ENCODE data around the gene GUCY2C.

The GUCY2C gene

GRCh38 chr12:14710632-14711320 is 14.4 kb upstream of the GUCY2C start:
- DNase-seq (ENCODE audit: low read depth, low spot score), result no peak
- no peaks in the 10 kb centered on the region for H3K9me3 ChIP-seq (ENCODE audit: control insufficient read depth, insufficient read depth, low read length)
- no peak overlapping the region; the same call in 1 of the 2 replicates for H3K4me3 ChIP-seq (ENCODE audit: low read length)
- WGBS (ENCODE audit: insufficient coverage, insufficient read length), result no CpG with 5 or more reads among the region's 4 CpGs
- no peaks in the 10 kb centered on the region for H3K27me3 ChIP-seq (ENCODE audit: control insufficient read depth, insufficient read depth, low read length)
- peaks cover 1% of the 10 kb centered on the region; the same call in 1 of the 2 replicates for H3K4me1 ChIP-seq (ENCODE audit: control insufficient read depth, insufficient read depth, low read length)
- no peak overlapping the region for H3K27ac ChIP-seq (ENCODE audit: low read length)
- no peaks in the 10 kb centered on the region for H3K36me3 ChIP-seq (ENCODE audit: control insufficient read depth, insufficient read depth, low read length)

- H3K36me3 ChIP-seq (ENCODE audit: control insufficient read depth, insufficient read depth, low read length), result peaks cover 17% of the 10 kb centered on the region; the same call in 1 of the 2 replicates
- no CpG with 5 or more reads among the region's 6 CpGs for WGBS (ENCODE audit: insufficient coverage, insufficient read length)
- no peak overlapping the region for H3K4me3 ChIP-seq (ENCODE audit: low read length)
- H3K4me1 ChIP-seq (ENCODE audit: control insufficient read depth, insufficient read depth, low read length), result no peaks in the 10 kb centered on the region
- H3K9me3 ChIP-seq (ENCODE audit: control insufficient read depth, insufficient read depth, low read length), result no peaks in the 10 kb centered on the region
- no peak for DNase-seq (ENCODE audit: low read depth, low spot score)
- H3K27ac ChIP-seq (ENCODE audit: low read length), result no peak overlapping the region
- no peaks in the 10 kb centered on the region for H3K27me3 ChIP-seq (ENCODE audit: control insufficient read depth, insufficient read depth, low read length)
Measured at GRCh38 chr12:14701809-14702568, 5.6 kb upstream of the GUCY2C start.

GRCh38 chr12:14700935-14701334 is 4.5 kb upstream of the GUCY2C start:
- H3K27me3 ChIP-seq (ENCODE audit: control insufficient read depth, insufficient read depth, low read length), result no peaks in the 10 kb centered on the region
- DNase-seq (ENCODE audit: low read depth, low spot score), result no peak
- no peak overlapping the region for H3K4me3 ChIP-seq (ENCODE audit: low read length)
- H3K9me3 ChIP-seq (ENCODE audit: control insufficient read depth, insufficient read depth, low read length), result no peaks in the 10 kb centered on the region
- no peaks in the 10 kb centered on the region for H3K4me1 ChIP-seq (ENCODE audit: control insufficient read depth, insufficient read depth, low read length)
- H3K36me3 ChIP-seq (ENCODE audit: control insufficient read depth, insufficient read depth, low read length), result peaks cover 17% of the 10 kb centered on the region; the same call in 1 of the 2 replicates
- no CpG with 5 or more reads among the region's 4 CpGs for WGBS (ENCODE audit: insufficient coverage, insufficient read length)
- no peak overlapping the region for H3K27ac ChIP-seq (ENCODE audit: low read length)

- Histone ChIP-seq H3K27ac (ENCODE audit: low read length) (no peak overlapping the region), H3K36me3 (ENCODE audit: control insufficient read depth, insufficient read depth, low read length) (peaks cover 13% of the 10 kb centered on the region; the same call in 1 of the 2 replicates), H3K4me3 (ENCODE audit: low read length) (no peak overlapping the region), H3K27me3 (ENCODE audit: control insufficient read depth, insufficient read depth, low read length) (no peaks in the 10 kb centered on the region), H3K4me1 (ENCODE audit: control insufficient read depth, insufficient read depth, low read length) (no peaks in the 10 kb centered on the region), H3K9me3 (ENCODE audit: control insufficient read depth, insufficient read depth, low read length) (no peaks in the 10 kb centered on the region)
- no peak for DNase-seq (ENCODE audit: low read depth, low spot score)
- no CpG with 5 or more reads among the region's 2 CpGs for WGBS (ENCODE audit: insufficient coverage, insufficient read length)
Measured at GRCh38 chr12:14699923-14700322, 3.5 kb upstream of the GUCY2C start.

- no peak for DNase-seq (ENCODE audit: low read depth, low spot score)
Measured at GRCh38 chr12:14698555-14698954, 2.2 kb upstream of the GUCY2C start.

GRCh38 chr12:14695715-14696141 is 671 bp downstream of the GUCY2C start:
- Histone ChIP-seq H3K27ac (ENCODE audit: low read length) (no peak overlapping the region), H3K4me1 (ENCODE audit: control insufficient read depth, insufficient read depth, low read length) (peaks cover 3% of the 10 kb centered on the region; the same call in 1 of the 2 replicates), H3K9me3 (ENCODE audit: control insufficient read depth, insufficient read depth, low read length) (no peaks in the 10 kb centered on the region), H3K4me3 (ENCODE audit: low read length) (no peak overlapping the region), H3K27me3 (ENCODE audit: control insufficient read depth, insufficient read depth, low read length) (no peaks in the 10 kb centered on the region), H3K36me3 (ENCODE audit: control insufficient read depth, insufficient read depth, low read length) (no peaks in the 10 kb centered on the region; the same call in 1 of the 2 replicates)
- WGBS (ENCODE audit: insufficient coverage, insufficient read length), result no CpG with 5 or more reads among the region's 5 CpGs
- no peak for DNase-seq (ENCODE audit: low read depth, low spot score)

More at GRCh38 chr12:14698555-14698954, 2.2 kb upstream of the GUCY2C start:
- Histone ChIP-seq H3K9me3 (ENCODE audit: control insufficient read depth, insufficient read depth, low read length) (no peaks in the 10 kb centered on the region), H3K36me3 (ENCODE audit: control insufficient read depth, insufficient read depth, low read length) (peaks cover 10% of the 10 kb centered on the region; the same call in 1 of the 2 replicates), H3K27ac (ENCODE audit: low read length) (no peak overlapping the region), H3K27me3 (ENCODE audit: control insufficient read depth, insufficient read depth, low read length) (no peaks in the 10 kb centered on the region), H3K4me1 (ENCODE audit: control insufficient read depth, insufficient read depth, low read length) (no peaks in the 10 kb centered on the region), H3K4me3 (ENCODE audit: low read length) (no peak overlapping the region)

GRCh38 chr12:14694970-14695369 is 1.4 kb downstream of the GUCY2C start:
- Histone ChIP-seq H3K4me3 (ENCODE audit: low read length) (no peak overlapping the region), H3K27ac (ENCODE audit: low read length) (no peak overlapping the region), H3K27me3 (ENCODE audit: control insufficient read depth, insufficient read depth, low read length) (no peaks in the 10 kb centered on the region), H3K4me1 (ENCODE audit: control insufficient read depth, insufficient read depth, low read length) (peaks cover 3% of the 10 kb centered on the region; the same call in 1 of the 2 replicates), H3K9me3 (ENCODE audit: control insufficient read depth, insufficient read depth, low read length) (no peaks in the 10 kb centered on the region), H3K36me3 (ENCODE audit: control insufficient read depth, insufficient read depth, low read length) (no peaks in the 10 kb centered on the region; the same call in 1 of the 2 replicates)
- DNase-seq (ENCODE audit: low read depth, low spot score), result no peak
- no CpG with 5 or more reads among the region's 3 CpGs for WGBS (ENCODE audit: insufficient coverage, insufficient read length)

GRCh38 chr12:14694145-14694714 is 2.2 kb downstream of the GUCY2C start:
- no peak for DNase-seq (ENCODE audit: low read depth, low spot score)
- H3K4me3 ChIP-seq (ENCODE audit: low read length), result no peak overlapping the region
- H3K4me1 ChIP-seq (ENCODE audit: control insufficient read depth, insufficient read depth, low read length), result peaks cover 3% of the 10 kb centered on the region; the same call in 1 of the 2 replicates
- no peaks in the 10 kb centered on the region; the same call in 1 of the 2 replicates for H3K36me3 ChIP-seq (ENCODE audit: control insufficient read depth, insufficient read depth, low read length)
- no peaks in the 10 kb centered on the region for H3K9me3 ChIP-seq (ENCODE audit: control insufficient read depth, insufficient read depth, low read length)
- H3K27me3 ChIP-seq (ENCODE audit: control insufficient read depth, insufficient read depth, low read length), result no peaks in the 10 kb centered on the region
- no CpG with 5 or more reads among the region's 3 CpGs for WGBS (ENCODE audit: insufficient coverage, insufficient read length)
- no peak overlapping the region for H3K27ac ChIP-seq (ENCODE audit: low read length)

GRCh38 chr12:14693116-14693515 is 3.3 kb downstream of the GUCY2C start:
- Histone ChIP-seq H3K27ac (ENCODE audit: low read length) (no peak overlapping the region), H3K4me3 (ENCODE audit: low read length) (no peak overlapping the region), H3K36me3 (ENCODE audit: control insufficient read depth, insufficient read depth, low read length) (no peaks in the 10 kb centered on the region; the same call in 1 of the 2 replicates), H3K4me1 (ENCODE audit: control insufficient read depth, insufficient read depth, low read length) (peaks cover 3% of the 10 kb centered on the region; the same call in 1 of the 2 replicates), H3K27me3 (ENCODE audit: control insufficient read depth, insufficient read depth, low read length) (no peaks in the 10 kb centered on the region), H3K9me3 (ENCODE audit: control insufficient read depth, insufficient read depth, low read length) (no peaks in the 10 kb centered on the region)
- WGBS (ENCODE audit: insufficient coverage, insufficient read length), result no CpG with 5 or more reads among the region's 5 CpGs
- no peak for DNase-seq (ENCODE audit: low read depth, low spot score)

GRCh38 chr12:14691560-14691959 is 4.8 kb downstream of the GUCY2C start:
- no peak overlapping the region for H3K4me3 ChIP-seq (ENCODE audit: low read length)
- H3K27me3 ChIP-seq (ENCODE audit: control insufficient read depth, insufficient read depth, low read length), result no peaks in the 10 kb centered on the region; the same call in 1 of the 2 replicates
- H3K36me3 ChIP-seq (ENCODE audit: control insufficient read depth, insufficient read depth, low read length), result no peaks in the 10 kb centered on the region; the same call in 1 of the 2 replicates
- no peak for DNase-seq (ENCODE audit: low read depth, low spot score)
- H3K4me1 ChIP-seq (ENCODE audit: control insufficient read depth, insufficient read depth, low read length), result peaks cover 3% of the 10 kb centered on the region; the same call in 1 of the 2 replicates
- H3K9me3 ChIP-seq (ENCODE audit: control insufficient read depth, insufficient read depth, low read length), result no peaks in the 10 kb centered on the region
- H3K27ac ChIP-seq (ENCODE audit: low read length), result no peak overlapping the region
